ENCODE data around the gene HAUS5.
A peak's percentile ranks its signal among the peaks of the same experiment; 100 is the strongest.
"Not testable (repeated sequence)": the region's sequence is repeated elsewhere in the genome, so short reads cannot be mapped to it uniquely, and the experiment has no call there.

Gene HAUS5

DNA sequence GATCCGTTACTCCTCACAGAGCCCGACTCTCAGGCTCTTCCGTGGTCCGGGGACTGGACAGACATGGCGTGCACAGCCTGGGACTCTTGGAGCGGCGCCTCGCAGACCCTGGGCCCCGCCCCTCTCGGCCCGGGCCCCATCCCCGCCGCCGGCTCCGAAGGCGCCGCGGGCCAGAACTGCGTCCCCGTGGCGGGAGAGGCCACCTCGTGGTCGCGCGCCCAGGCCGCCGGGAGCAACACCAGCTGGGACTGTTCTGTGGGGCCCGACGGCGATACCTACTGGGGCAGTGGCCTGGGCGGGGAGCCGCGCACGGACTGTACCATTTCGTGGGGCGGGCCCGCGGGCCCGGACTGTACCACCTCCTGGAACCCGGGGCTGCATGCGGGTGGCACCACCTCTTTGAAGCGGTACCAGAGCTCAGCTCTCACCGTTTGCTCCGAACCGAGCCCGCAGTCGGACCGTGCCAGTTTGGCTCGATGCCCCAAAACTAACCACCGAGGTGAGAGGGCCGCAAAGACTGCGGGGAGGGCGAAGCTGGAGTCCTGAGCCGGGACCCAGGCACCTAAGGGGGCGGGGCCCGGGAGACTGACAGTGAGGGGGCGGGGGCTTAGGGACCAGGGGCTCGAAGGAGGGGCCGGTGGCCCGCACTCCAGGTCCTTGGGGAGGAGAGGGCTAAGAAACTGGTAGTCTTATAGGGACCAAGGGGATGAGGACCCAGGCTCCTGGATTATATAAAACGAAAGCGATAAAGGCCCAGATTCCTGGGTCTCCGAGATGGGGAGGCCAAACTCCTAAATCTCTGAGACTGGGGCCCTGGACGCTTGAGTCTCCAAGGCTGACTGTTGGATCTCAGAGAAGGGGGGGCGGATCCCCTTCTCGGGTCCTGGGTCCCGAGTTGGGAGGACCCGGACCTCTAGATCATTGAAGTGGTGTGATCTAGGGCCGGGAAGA is 31.0 kb downstream of the HAUS5 start:
- peak; percentile 75 for DNase-seq

DNA sequence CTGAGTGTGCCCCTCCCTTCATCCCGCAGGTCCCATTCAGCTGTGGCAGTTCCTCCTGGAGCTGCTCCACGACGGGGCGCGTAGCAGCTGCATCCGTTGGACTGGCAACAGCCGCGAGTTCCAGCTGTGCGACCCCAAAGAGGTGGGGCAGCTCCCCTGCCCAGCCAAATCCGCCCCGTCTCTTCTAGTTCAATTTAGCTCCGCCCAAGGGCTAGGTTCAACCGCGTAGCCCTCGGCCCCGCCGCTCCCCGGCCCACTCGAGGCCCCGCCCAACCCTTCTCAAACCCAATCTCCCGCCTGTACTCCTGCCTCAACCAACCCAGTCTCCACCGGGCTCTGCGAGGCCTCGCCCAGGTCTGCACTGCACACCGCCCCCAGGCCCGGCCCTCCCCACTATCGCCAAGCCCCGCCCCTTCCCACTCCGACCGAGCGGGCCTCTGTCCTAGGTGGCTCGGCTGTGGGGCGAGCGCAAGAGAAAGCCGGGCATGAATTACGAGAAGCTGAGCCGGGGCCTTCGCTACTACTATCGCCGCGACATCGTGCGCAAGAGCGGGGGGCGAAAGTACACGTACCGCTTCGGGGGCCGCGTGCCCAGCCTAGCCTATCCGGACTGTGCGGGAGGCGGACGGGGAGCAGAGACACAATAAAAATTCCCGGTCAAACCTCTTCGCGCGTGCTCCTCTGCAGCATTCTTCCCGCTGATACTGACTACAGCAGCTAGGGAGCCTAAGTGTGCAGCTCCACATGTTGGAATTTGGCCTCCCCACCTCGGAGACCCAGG is 31.9 kb downstream of the HAUS5 start:
- peak; percentile 93 for DNase-seq

DNA sequence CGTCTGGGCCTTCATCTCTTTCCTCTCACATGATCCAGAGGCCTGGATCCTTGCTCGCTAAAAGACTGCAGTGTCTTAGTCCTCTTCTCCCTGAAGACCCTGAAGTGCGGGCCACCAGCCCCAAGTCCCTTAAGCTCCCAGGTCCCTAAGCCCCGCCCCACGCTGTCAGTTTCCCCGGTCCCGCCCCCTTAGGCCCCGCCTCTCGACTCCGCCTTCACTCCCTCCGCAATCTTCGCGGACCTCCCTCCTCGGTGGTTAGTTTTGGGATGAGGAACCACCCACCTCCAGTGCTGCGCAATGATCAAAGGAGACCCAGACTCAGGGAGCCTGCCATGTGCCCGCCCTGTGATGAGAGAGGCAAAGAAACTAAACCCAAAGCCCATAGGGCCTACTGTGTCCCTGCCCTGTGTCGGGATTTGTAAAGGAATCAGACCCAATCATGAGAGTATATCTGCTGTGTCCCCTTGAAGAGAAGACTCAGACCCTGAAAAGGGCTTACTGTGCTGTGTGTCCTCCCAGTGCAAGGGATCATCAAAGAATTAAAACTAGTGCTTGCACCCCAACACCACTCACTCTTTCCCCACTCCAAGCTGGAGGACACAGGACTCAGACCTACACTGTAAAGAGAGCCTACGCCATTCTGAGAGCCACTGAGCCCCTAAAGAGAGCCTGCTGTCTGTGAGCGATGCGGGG is 32.6 kb downstream of the HAUS5 start:
- DNase-seq: peak; percentile 56

DNA sequence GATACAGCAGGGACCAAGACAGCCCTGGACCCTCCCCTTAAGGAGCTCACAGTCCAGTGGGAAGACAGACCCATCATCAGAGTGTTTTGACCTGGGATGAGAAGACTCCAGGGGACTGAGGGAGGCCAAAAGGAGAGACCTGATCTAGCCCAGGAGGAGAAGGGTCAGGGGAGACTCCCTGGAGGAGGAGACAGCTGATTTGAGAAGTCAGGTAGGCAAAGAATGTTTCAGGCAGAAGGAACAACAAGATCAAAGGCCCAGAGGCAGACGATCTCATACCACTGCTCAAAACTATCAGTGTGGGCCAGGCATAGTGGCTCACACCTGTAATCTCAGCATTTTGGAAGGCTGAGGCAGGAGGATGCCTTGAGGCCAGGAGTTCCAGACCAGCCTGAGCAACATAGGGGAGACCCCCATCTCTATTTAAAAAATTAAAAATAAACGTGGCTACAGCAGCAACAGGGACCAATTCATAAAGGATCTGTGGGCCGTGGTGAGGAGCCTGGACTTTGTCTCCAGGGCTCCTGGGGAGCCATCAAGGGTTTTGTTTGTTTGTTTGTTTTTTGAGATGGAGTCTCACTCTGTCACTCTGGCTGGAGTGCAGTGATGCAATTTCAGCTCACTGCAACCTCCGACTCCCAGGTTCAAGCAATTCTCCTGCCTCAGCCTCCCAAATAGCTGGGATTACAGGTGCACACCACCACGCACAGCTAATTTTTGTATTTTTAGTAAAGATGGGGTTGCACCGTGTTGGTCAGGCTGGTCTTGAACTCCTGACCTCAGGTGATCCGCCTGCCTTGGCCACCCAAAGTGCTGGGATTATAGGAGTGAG is 33.4 kb downstream of the HAUS5 start:
- no peak for DNase-seq

DNA sequence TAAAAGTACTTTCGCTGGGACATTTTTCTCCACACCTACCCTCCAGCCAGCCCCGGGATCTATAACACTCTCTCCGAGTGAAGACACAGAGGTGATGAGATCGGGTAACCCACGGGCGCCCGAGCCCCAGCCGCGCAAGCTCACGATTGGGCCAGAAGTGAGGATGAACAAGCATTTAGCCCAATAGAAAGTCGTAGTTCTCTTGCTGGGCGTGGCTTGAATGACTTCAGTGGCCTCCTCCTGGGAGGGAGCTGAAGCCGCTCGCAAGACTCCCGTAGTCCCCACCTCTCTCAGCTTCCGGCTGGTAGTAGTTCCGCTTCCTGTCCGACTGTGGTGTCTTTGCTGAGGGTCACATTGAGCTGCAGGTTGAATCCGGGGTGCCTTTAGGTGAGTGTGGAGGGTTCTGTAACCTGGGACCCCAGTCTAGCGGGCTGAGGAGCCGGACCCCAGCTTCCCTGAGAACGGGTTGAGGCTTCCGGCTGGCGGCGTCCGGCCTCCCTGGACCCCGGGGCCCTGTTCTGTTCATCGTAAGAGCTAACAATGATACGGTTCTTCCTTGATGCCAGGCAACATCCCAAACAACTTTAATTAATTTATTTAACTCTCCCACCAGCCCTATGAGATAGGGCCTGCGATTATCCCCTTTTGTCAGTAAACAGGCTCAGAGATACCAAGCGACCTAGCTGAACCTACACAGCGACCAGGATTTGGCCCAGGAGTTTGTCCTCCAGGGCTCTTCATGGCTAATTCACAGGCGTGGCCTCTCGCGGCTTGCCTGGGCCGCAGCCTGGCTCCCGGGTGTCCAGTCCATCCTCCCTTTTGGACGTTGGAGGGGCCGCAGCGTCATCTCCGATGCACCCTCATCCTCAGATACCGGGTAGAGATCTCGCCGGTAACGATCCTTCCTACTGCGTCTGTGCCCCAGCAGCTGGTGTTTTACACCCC is 35.8 kb downstream of the HAUS5 start, which contains the start of gene COX6B1:
COX6B1 (plus strand) TSS at position 307 of the 945 bp plus-strand sequence. CDS start 2,921 bp downstream, outside the sequence.
- peak; percentile 90 for DNase-seq

DNA sequence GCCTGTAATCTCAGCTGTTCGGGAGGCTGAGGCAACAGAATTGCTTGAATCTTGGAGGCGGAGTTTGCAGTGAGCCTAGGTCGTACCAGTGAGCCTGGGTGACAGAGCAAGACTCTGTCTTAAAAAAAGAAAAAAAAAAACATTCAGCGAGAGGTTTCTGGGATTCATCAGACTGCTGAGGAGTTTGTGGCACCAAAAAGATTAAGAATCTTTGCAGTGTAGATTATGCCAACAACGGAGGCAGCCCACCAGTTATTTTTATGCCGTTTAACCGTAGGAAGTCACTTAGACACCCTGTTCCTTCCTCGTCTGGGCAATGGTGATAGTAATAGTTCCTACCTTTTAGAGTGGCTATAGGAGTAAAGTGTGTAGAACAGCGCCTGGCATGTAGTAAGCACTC is 38.0 kb downstream of the HAUS5 start:
- DNase-seq: no peak

DNA sequence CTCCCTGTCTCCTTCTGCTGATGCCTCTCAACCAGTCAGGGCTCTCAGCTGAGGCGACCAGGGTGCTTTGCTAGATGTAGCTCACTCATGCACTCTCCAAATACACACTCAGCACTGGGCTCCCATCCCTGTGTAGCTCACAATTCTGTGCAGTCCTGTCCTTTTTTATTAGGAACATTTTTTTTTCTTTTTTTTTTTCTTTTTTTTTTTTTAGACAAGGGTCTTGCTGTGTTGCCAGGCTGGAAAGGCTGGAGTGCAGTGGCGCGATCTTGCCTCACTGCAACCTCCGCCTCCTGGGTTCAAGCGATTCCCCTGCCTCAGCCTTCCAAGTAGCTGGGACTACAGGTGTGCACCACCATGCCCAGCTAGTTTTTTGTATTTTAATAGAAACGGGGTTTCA is 42.3 kb downstream of the HAUS5 start:
- DNase-seq: not testable (repeated sequence)

DNA sequence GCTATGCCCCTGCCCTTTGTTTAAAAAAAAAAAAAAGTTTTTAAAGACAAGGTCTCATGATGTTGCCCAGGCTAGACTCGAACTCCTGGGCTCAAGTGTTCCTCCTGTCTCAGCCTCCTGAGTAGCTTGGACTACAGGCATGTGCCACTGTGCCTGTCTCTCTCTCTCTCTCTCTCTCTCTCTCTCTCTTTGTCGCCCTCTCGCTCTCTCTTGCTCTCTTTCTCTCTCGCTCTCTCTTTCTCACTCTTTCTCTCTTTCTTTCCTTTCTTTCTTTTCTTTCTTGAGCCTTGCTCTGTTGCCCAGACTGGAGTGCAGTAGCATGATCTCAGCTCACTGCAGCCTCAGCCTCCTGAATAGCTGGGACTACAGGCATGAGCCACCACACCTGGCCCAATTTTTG is 43.1 kb downstream of the HAUS5 start:
- no peak for DNase-seq

DNA sequence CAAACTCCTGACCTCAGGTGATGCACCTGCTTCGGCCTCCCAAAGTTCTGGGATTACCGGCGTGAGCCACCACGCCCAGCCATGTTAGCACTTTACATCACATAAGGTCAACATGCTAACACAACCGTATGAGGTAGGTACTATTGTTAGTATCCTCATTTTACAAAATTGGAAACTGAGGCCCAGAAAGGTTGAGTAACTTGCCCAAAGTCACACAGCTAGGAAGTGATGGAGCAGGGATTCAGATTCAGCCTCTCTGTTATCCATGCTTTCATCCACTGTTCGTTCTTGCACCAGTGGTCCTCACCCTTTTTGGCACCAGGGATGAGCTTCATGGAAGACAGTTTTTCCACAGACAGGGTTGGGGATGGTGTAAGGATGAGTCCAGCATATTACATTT is 44.2 kb downstream of the HAUS5 start:
- no peak for DNase-seq

DNA sequence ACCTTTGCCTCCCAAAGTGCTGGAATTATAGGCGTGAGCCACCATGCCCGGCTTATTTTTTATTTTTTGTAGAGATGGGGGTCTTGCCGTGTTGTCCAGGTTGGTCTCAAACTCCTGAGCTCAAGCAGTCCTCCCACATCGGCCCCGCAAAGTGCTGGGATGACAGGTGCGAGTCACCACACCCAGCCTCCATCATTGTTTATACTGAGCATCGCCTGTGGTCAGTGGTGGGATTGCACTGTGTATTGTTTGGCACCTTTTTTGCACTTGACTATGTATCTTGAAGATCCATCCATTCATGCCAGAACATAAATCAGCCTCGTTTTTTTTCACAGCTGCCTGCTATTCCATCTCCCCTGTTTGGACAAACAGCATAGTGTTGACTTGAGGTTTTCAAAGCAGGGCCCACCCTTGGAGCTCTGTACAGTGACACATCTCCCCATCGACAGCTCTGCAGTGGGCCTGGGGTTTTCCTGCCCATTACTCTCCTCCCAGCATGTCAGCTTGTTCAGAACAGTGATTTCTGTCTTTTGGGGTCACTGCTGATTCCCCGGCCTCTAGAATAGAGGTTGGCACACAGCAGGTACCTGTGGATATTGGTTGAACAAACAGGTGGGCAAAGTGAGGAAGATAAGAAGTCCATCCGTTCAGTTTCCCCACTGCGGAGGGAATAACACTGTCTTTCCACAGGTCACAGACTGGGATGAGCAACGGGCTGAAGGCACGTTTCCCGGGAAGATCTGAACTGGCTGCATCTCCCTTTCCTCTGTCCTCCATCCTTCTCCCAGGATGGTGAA is 45.6 kb downstream of the HAUS5 start:
- DNase-seq: no peak

DNA sequence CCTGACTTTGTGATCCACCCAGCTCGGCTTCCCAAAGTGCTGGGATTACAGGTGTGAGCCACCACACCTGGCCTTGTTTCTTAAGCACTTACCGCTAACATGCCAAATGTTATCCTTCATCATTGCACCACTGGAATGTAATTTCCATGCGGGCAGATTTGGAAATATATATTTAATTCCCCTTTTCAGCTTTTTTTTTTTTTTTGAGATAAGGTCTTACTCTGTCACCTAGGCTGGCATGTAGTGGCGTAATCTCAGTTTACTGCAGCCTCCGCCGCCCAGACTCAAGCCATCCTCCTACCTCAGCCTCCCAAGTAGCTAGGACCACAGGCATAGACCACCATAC is 49.4 kb downstream of the HAUS5 start:
- DNase-seq: no peak

DNA sequence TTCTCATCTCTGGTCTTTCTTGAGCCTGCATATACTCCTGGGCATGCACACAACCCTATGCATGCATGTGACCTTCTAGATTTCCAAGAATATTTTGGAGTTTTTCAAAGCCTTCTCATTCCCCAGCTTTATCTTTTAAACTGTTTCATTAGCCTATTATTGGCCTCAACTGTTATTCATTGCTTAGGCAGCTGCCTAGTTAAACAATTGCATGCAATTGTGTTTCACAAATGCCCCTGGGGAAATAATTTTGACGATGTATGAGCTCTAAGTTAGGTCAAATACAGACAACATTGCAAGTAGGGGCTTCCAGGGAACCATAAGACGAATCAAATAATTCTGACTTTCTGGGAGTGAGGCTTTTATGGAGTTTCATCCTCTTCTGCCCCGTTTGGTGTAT is 51.4 kb downstream of the HAUS5 start:
- DNase-seq: no peak

DNA sequence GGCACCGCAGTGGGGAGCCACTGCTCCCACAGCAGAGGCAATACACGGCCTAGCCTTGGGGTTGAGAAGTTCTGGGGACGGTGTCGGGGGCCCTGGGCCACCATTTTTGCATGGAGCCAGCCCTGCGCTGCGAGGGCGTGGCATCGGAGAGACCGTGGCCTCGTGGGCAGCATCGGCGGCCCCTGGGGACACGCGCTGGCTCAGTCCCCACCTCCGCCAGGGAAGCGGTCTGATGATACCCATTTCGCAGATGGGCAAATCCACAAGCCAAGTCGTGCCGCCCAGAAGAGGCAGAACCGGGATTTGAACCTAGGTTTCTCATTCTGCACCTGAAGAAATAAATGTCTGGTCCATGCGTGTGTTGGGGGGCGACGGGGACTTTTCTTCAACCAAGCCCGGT is 52.6 kb downstream of the HAUS5 start:
- DNase-seq: no peak

DNA sequence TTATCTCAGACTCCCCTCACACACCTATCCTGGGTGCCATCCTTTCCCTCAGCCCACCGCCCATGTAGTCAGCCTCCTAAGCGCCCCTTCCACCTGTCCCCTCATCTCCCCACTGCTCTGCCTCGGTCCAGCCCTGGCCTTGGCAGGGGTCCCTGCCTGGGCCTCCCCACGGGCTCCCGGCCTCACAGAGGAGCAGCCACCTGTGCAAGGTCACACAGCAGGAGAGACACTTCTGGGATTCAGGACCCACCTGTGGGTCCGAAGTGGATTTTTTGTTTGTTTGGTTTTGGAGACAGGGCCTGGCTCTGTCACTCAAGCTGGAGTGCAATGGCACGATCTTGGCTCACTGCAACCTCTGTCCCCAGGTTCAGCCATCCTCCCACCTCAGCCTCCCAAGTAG is 53.1 kb downstream of the HAUS5 start:
- DNase-seq: no peak

DNA sequence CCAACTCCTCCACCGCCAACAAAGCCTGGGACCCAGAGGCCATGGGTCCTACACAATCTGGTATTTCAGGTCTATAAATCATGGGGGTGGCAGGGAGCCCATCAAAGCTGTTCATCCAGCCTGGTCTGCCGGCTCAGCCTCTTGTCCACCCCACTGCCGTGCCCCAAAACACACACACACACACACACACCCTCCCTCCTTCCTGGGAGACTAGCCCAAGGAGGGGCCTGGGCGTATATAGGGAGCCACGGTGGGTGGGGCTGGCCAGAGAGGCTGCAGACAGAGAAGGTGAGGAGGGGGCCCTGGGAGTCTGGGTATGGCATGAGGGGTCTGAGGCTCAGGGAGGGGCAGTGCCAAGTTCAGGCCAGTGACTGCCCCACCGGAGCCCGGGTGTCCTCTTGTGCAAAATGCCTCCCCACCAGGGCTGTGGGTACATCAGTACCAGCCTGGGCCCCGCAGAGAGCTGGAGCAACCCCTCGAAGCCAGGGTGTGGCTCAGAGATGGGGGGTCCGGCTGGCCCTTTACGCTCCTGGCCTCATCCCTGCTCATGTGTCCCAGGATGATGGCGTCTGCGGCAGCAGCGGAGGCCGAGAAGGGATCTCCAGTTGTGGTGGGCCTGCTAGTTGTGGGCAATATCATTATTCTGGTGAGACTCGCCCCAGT is 53.8 kb downstream of the HAUS5 start, which contains the start of gene UPK1A:
UPK1A (plus strand) TSS at position 267 of the 663 bp plus-strand sequence; CDS start at position 563, 296 bp downstream.
- no peak for DNase-seq

DNA sequence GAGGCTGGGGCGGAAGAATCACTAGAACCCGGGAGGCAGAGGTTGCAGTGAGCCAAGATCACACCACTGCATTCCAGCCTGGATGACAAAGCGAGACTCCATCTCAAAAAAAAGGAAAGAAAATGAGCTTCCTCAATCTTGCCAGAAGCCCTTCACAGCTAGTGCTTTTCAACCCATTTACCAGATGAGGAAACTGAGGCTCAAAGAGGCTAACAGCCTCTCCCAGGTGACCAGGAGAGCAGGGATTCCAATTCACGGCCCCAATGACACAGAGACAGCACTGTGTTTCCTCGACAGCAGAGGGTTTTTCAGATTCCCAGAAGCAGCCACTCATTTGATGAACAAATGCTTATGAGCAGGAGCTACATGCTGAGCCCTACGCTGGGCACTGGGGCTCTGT is 57.0 kb downstream of the HAUS5 start:
- DNase-seq: no peak

DNA sequence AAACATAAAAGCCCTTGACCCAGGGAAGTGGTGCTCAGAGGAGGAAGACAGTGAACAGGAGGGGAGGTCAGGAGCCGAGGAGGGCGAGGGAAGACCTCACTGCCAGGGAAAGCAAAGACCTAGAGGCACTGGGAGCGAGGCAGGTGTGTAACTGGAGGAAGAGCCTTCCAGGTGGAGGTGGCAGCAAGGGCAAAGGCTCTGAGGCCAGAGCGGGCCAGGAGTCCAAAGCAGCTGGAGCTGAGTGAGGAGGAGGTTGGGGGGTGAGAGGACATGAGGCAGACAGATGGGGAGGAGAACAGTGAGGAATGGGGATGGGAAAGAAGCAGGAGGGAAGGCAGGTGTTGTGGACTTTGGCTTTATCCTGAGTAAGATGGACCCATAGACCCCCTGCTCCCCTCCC is 57.4 kb downstream of the HAUS5 start:
- DNase-seq: no peak

DNA sequence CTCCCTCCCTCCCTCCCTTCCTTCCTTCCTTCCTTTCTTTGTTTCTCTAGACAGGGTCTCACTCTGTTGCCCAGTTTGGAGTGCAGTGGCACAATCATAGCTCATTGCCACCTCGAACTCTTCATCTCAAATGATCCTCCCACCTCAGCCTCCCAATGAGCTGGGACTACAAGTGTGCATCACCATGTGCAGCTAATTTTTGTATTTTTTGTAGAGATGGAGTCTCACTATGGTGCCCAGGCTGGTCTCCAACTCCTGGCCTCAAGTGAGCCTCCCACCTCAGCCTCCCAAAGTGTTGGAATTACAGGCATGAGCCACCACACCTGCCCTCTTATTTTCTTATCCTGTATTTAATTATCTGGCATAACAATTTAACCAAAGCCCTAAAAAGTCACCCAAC is 58.2 kb downstream of the HAUS5 start:
- DNase-seq: no peak

DNA sequence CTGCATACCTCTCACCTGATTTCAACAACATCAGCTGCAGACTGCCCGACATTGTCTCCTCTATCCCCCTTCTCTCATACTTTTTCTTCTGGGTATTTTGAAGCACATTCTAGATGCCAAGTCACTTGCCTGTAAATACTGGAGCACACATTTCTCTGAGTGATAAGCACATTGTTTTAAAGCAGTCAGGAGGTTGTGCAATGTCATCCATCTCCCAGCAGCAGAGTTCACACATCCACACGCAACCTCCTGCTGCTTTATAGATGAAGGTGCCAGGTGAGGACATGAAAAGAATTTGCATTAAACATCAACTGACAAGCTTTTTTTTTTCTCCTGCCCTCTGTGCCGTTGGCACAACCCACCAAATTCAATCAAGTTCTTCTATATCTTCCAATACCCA is 59.3 kb downstream of the HAUS5 start:
- no peak for DNase-seq
